HG03378 (cell line): Measurements from ENCODE around the gene TTC34.

Source experiments
- ATAC-seq: cut with Tn5 transposase; IDR thresholded peaks from one replicate; pipeline ENCODE4 v1.9.1; 2021; ENCODE audit warnings: mild to moderate bottlenecking, moderate library complexity; ENCODE audit not compliant: unreplicated experiment

The TTC34 gene

GRCh38 chr1:2607641-2608091 lies 193.8 kb downstream of the TTC34 start:
- ATAC-seq = no peak

GRCh38 chr1:2606881-2607621 lies 194.4 kb downstream of the TTC34 start:
- ATAC-seq = no peak

DNA sequence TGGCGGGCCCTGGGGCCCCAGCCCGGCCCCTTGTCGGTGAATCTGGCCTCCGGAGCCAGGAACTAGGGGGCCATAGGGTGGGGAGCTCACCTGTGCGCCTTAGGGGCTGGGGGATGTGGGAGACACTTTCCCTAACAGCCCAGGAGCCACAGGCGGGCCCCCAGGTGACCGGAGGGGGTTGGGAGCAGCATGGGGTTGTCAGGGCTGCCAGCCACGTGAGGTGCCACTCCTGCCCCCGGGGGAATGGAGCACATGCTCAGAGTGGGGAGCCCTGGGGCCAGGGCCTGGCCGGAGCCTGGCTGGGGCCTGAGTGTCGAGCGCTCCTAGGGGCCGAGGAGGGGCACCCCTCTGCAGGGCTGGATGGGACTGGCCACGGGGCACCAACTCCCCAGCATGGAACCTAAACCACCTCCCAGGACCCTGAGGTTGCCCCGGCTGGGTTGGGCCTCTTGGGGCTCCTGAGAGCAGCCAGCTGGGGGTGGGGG lies 195.1 kb downstream of the TTC34 start:
- ATAC-seq = no peak

GRCh38 chr1:2605509-2606395 lies 195.7 kb downstream of the TTC34 start:
- ATAC-seq = no peak

DNA sequence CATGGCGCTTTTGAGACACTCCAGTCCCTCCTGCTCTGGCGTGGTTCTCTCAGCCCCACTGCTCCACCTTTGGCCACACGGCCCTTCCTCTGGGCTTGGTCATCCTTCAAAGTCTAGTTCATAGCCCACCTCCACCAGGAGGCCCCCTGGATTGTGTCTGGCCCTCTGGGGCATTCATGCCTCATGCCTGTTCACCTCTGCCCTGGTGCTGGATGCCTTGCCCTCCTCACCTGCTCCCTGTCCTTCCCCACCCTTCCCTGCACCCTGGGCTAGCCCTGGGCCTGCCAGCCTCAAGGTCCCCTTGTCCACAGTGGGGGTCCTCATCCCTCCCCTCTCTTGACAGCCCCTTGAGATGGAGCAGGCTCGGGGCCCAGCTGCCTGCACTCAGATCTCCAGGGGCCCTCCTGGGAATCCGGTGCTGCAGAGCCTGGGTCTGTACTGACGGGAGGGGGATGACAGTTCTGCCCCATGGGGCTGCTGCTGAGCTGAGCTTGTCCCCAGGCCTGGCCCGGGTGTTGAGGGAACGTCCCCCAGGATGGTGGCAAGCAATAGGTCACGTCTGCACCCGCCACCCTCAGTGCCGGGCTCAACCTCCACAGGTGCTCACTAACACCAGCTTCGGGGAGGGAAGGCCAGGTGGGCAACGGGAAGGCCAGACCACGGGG lies 196.5 kb downstream of the TTC34 start:
- no peak for ATAC-seq

DNA sequence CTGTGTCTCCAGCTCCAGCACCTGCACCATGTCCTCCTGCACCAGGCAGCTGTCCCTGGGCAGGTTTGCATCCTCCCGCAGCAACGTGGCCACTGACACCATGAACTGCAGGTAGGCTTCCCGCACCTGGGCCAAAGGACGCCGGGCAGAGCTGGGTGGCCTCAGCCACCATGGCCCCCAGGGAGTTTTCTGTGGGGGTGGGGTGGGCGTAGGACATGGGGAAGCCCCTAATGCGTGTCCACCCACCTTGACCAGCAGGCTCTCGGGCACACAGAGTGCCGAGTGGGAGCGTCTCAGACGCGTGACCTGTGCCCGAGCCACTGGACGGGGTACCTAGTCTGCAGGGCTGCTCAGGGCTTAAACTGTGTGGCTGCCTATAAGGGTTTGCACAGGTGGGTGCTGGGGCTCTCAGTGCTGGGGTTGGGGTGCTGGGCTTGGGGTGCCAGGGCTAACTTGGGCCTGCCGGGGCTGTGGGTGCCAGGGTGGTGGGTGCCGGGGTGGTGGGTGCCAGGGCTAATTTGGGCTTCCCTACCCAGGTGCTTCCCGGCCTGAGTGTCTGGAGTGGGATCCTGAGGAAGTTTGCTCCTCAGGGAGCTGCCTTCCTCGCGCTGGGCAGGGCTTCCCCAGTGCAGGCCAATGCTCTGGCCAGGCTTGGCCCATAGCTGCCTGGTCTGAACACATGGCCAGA lies 197.2 kb downstream of the TTC34 start:
- ATAC-seq = no peak

GRCh38 chr1:2603521-2604155 lies 197.9 kb downstream of the TTC34 start:
- no peak for ATAC-seq

- no peak for ATAC-seq
These were observed 198.5 kb downstream of the TTC34 start for GRCh38 chr1:2602866-2603520.

- no peak for ATAC-seq
These were observed 199.1 kb downstream of the TTC34 start for GRCh38 chr1:2602311-2602835.

DNA sequence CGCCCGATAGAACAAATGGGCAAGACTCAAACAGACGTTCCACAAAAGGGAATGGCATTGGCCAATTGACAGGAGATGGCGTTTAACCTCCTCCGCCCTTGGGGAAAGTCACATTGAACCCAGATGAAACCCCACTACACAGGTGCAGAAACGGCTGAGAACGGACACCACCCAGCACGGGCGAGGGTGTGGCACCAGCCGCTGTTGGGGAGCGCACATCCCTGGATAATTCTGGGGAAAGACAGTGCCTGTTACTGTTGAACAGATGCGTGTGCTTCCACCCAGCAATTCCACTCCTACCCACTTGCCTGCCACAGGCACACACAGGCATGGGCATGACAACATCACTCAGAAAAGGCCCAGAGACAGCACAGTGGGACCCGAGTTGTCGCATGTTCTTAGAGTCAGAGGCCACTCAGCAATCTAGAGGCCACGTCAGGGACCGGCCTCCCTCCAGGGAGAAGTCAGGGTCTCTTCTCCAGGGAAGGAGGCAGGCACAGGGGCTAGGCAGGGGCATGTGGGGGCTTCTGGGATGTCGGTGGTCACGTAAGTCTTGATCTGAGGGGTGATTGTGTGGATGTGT lies 199.7 kb downstream of the TTC34 start:
- ATAC-seq = no peak

DNA sequence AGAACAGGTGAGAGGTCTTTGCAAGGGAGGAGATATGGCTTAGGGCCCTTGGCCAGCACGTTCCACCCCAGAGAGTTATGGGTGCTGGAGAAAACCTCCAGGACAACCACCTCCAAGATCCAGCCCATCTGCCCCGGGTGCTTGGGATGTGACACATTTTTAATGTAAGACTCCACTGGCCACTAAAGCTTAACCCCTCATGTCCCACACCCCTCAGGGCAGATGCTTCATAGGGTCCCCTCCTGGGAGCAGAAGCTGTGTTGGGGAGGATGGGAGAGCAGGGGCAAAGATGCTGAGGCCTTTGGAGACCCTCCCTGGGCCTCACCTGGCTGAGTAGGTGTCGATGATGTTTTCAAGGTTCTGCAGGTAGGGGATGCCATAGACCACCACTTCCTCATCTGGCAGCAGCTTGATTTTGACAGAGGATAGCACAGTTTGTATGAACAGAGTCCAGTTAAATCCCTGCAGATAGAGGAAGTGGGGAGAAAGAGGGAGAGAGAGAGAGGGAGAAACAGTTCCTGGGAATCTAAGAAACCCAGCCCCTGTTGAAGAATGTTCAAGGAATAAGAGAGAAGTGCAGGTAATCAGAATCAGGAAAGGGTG lies 203.1 kb downstream of the TTC34 start:
- no peak for ATAC-seq

DNA sequence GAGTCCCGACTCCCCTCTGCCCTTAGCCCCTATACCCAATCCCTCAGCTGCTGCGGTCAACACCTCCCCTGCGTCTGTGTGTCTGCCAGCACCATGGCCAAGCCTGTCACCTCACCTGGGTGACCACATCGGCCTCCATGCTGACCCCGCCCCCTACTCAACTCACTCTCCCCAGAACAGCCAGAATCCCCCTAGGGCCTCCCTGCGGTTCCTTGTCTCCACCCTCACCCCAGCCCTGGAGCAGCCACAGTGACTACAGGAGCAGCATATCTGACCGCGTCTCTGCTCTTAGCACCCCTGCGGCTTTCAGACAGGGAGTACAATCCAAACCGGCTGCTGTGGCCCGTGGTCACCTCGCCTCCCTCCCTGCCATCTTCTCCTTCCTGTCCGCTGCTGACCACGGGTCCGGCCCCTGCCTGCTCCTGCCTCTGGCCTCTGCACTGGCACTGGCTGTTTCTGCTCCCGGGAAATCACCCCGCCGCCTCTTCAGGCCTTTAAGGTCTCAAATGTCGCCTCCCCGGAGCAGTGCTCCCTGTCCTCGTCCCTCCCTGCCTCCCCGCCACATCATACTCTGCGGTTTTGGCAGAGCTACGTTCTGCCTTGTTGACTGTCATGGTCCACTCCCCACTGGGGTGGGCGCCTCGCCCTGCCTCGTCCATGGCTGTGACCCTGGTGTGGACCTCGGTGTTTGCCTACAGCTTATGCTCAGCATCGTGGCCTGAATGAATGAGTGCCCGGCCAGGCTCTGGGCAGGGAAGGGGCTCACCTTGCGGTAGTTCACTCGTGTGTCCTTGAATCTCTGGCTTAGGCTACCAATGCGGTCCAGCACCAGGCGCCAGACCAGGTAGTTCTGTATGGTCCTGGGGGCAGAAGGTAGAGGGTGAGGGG lies 203.8 kb downstream of the TTC34 start:
- ATAC-seq = no peak

- ATAC-seq = no peak
These were observed 204.8 kb downstream of the TTC34 start for GRCh38 chr1:2596530-2597333.

DNA sequence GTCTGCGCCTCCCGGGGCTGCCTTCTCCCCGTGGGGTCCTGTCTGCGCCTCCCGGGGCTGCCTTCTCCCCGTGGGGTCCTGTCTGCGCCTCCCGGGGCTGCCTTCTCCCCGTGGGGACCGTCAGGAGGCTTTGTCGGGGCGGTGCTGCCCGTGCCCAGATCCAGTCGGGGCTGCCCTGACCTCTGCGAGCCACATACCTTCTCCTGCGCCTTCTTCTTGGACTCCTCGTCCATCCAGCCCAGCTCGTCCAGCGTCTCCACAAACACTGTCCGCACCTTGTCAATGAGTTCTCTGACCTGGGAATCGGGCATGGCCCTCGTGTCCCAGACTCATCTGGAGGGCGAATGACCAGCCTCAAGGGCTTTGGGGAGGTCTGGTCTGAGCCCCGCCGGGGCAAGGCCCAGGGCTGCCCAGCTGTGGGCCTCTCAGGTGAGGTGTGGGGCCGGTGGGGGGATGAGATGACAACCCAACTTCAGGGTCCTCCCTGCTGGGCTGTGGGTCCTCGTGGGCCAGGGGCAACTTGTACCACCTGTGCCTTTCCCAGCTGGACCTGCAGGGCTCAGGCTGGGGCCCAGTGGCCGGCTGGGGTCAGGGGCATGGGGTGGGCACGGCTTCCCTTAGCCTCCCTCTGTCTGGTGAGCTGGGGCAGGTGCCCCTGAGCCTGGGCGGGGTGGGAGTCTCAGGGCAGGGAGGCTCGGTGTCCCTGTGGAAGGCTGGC lies 205.5 kb downstream of the TTC34 start:
- no peak for ATAC-seq

DNA sequence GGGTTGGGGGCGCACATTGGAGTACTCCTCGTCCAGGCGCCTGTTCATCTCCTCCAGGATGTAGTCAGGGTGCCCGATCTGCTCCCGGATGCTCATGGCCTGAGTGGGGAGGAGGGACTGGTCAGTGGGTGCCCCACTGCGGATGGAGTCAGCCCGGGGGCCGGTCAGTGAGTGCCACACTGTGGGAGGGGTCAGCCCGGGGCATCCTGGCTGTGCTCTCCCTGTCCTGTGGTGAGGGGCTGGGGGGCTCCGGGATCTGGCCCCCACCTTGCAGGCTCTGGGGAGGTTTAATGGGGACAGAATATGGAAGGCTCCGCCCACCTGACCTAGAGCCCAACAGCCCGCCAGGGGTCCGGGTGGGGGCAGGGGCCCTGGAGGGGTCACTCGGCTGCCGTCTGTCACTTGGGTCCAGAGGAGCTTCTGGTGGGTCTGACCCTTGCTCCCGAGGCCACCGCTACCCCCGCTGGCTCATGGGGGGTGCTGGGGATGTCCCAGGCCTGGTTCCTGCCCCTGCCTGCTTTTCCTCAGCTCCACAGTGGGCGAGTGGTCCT lies 206.2 kb downstream of the TTC34 start:
- ATAC-seq = no peak

DNA sequence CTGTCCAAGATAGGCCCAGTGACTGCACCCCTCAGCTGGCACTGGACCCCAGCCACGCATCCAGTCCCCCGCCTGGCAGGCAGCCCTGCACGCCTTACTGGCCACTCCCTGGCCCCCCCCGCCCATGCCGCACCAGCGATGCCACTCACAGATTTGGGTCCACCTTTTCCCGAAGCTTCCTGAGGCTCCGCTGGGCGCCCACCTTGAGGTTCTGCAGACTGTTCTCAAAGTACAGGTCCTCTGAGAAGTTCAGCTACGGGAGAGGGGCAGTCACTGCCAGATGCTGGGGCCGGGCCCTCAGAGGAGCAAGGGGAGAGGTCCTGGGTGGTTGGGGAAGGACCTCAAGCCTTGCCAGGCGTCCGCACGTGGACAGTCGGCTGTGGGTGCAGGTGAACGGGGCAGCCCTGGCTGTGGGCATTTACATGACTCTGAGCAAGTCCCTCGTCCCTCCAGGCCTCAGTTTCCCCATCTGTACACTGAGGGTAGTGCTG lies 206.8 kb downstream of the TTC34 start:
- no peak for ATAC-seq
